Esophagus muscularis mucosa (tissue), 4 donors: Measurements from ENCODE around the gene PSD4. TPM values are rescaled to one million over a fixed set of nuclear protein-coding genes. Genes with fewer than 3 reads are reported as not detected.

Experiments used
- DNase-seq: peaks from one replicate; pipeline ENCODE4 v3.0.0-alpha.2; 2017; ENCODE audit errors: extremely low spot score
- H3K27ac ChIP-seq, 4 donors: fragments of 200-600 bp; sonication (generic); replicated peaks in 1 of 4; 1 replicate in 3 of 4; 2 replicates in 1 of 4; pipeline ENCODE4 v1.5.1; 2016 to 2019; ENCODE audit warnings: mild to moderate bottlenecking in 1 of 4
- H3K27me3 ChIP-seq, 4 donors: fragments of 200-600 bp; sonication (generic); one replicate each; pipeline versions ENCODE4 v1.5.1 to v1.6.0; 2016 to 2019
- H3K36me3 ChIP-seq, 4 donors: fragments of 200-600 bp; sonication (generic); one replicate each; pipeline ENCODE4 v1.5.1; 2016 to 2019
- H3K4me1 ChIP-seq, 4 donors: fragments of 200-600 bp; sonication (generic); one replicate each; pipeline ENCODE4 v1.5.1; 2016 to 2019
- H3K4me3 ChIP-seq, 4 donors: fragments of 200-600 bp; sonication (generic); 1 replicate in 2 of 4; 2 replicates in 2 of 4; pipeline ENCODE4 v1.5.1; 2016 to 2019; ENCODE audit warnings: mild to moderate bottlenecking in 4 of 4, moderate library complexity in 1 of 4
- H3K9me3 ChIP-seq, 4 donors: fragments of 200-600 bp; sonication (generic); 1 replicate in 3 of 4; 2 replicates in 1 of 4; pipeline ENCODE4 v1.5.1; 2016 to 2019
- EP300 ChIP-seq: sonication (generic); formaldehyde crosslinking; IDR thresholded peaks from one replicate; pipeline ENCODE4 v1.6.1; 2017; ENCODE audit warnings: antibody characterized with exemption
- POLR2A ChIP-seq: fragments of 450-650 bp; IDR thresholded peaks from one replicate; pipeline ENCODE4 v1.6.1; 2017; ENCODE audit warnings: antibody characterized with exemption, moderate library complexity, mild to moderate bottlenecking, low read depth
- POLR2AphosphoS5 ChIP-seq, 2 donors: sonication (generic); formaldehyde crosslinking; IDR thresholded peaks; one replicate each; pipeline ENCODE4 v1.6.1; 2017; ENCODE audit warnings: antibody characterized with exemption in 2 of 2
- WGBS: methylation state at CpG from one replicate; pipeline ENCODE4 v1.1.5; 2018; 5-methylcytosine and 5-hydroxymethylcytosine counted together
- intact Hi-C: fragments of 100-400 bp; cut with DNase I; formaldehyde crosslinking; loops from one replicate; pipeline ENCODE4 v1.15.1; 2023
- total RNA-seq, 4 donors: library from RNA; depleted of rRNA; stranded (reverse); fragments of >200 nt; gene quantifications; one replicate each; pipeline versions ENCODE4 v1.1.0 to v1.2.1, GENCODE V29; 2016
- TF ChIP-seq, protein P1 (sequence below), 3 experiments: fragments of 200-600 bp in 2 of 3; fragments of 450-650 bp in 1 of 3; sonication (generic) in 2 of 3; IDR thresholded peaks; one replicate each; pipeline ENCODE4 v1.5.1; 2017 to 2019; ENCODE audit warnings: antibody characterized with exemption in 3 of 3, mild to moderate bottlenecking in 2 of 3, moderate library complexity in 1 of 3

The PSD4 gene
- total RNA-seq, 4 donors from 2014 or later: 3.1 to 4.6 (median 3.6) TPM

- intact Hi-C loops: no loop called here
- peak overlapping the region; percentile 22 to 48 (median 31) for H3K4me3 ChIP-seq
- no peaks in the 10 kb centered on the region for H3K9me3 ChIP-seq
- H3K4me1 ChIP-seq: no peaks in the 10 kb centered on the region
- no peaks in the 10 kb centered on the region for H3K27me3 ChIP-seq
- 74% methylated on average over 3 of the region's 3 CpGs for WGBS
- no peak for DNase-seq
- TF ChIP-seq, protein P1, sequence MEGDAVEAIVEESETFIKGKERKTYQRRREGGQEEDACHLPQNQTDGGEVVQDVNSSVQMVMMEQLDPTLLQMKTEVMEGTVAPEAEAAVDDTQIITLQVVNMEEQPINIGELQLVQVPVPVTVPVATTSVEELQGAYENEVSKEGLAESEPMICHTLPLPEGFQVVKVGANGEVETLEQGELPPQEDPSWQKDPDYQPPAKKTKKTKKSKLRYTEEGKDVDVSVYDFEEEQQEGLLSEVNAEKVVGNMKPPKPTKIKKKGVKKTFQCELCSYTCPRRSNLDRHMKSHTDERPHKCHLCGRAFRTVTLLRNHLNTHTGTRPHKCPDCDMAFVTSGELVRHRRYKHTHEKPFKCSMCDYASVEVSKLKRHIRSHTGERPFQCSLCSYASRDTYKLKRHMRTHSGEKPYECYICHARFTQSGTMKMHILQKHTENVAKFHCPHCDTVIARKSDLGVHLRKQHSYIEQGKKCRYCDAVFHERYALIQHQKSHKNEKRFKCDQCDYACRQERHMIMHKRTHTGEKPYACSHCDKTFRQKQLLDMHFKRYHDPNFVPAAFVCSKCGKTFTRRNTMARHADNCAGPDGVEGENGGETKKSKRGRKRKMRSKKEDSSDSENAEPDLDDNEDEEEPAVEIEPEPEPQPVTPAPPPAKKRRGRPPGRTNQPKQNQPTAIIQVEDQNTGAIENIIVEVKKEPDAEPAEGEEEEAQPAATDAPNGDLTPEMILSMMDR (IDR thresholded peaks at IDR 0.05): no peak
- TF ChIP-seq POLR2A (no peak), EP300 (no peak), POLR2AphosphoS5 (IDR thresholded peaks at IDR 0.05) (no peak)
- H3K36me3 ChIP-seq: no peaks in the 10 kb centered on the region
- H3K27ac ChIP-seq: peak overlapping the region in 1 of 4 donors; percentile 23
Measured at GRCh38 chr2:113174376-113174750, 592 bp downstream of the PSD4 start.

- H3K27ac ChIP-seq: no peak overlapping the region
- no peaks in the 10 kb centered on the region for H3K36me3 ChIP-seq
- H3K27me3 ChIP-seq: no peaks in the 10 kb centered on the region
- no peak for DNase-seq
- no peaks in the 10 kb centered on the region for H3K9me3 ChIP-seq
- 54% methylated on average over 7 of the region's 8 CpGs for WGBS
- TF ChIP-seq, protein P1 (IDR thresholded peaks at IDR 0.05): no peak
- TF ChIP-seq POLR2A (no peak), POLR2AphosphoS5 (IDR thresholded peaks at IDR 0.05) (no peak), EP300 (no peak)
- H3K4me3 ChIP-seq: peak overlapping the region in 2 of 4 donors; percentile 29 to 48
- no peaks in the 10 kb centered on the region for H3K4me1 ChIP-seq
- intact Hi-C loops: no loop called here
Measured at GRCh38 chr2:113175042-113175628, 1.4 kb downstream of the PSD4 start.

DNA sequence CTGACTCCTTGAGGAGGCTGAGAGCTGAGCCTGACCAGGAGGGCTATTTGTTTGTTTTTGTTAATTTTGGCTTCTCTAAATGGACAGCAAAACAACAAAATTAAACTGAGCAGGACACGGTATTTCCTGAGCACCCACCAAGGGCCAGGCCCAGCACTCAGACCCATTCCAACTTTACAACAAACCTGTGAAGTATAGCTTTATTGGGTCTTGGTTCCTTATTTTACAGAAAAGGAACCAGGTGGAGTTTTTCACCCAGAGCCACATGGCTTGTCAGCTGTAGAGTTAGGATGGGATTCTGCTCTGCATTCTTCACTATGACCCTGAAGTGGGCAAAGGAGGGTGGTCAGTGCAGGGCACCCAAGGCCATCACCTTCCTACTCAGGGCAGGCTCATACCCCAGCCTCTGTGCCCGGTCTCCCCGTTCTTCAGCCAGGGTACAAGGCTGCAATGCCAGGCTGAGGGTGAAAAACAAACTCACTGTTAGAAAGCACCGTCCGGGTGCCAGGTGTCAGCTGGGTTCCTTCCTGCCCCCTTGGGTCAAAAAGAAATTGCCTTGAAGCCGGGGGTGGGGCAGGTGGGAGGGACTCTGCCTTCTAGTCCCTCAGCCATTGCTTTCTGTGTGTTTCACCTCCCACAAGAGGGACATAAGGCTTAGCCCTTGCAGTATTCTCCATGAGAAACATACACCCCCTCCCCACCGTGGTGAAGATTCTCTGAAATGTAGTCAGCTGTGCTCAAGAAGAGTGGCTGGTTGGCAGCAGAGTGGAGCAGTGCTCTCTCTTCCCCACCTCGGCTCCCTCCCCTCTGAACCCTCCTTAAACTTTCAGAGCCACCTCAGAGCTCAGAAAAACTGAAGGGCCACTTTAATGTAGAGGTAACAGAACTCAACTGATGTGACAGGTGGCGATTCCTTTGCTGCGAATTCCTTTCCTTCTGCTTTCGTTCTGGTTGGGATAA lies 2.2 kb downstream of the PSD4 start:
- Histone ChIP-seq H3K4me1 (no peaks in the 10 kb centered on the region), H3K27ac (no peak overlapping the region), H3K9me3 (no peaks in the 10 kb centered on the region), H3K36me3 (no peaks in the 10 kb centered on the region), H3K4me3 (no peak overlapping the region), H3K27me3 (no peaks in the 10 kb centered on the region)
- intact Hi-C loops: no loop called here
- 77% methylated on average over 9 of the region's 11 CpGs for WGBS
- DNase-seq: no peak
- TF ChIP-seq POLR2AphosphoS5 (IDR thresholded peaks at IDR 0.05) (no peak), POLR2A (no peak), EP300 (no peak)
- TF ChIP-seq, protein P1 (IDR thresholded peaks at IDR 0.05): no peak

DNA sequence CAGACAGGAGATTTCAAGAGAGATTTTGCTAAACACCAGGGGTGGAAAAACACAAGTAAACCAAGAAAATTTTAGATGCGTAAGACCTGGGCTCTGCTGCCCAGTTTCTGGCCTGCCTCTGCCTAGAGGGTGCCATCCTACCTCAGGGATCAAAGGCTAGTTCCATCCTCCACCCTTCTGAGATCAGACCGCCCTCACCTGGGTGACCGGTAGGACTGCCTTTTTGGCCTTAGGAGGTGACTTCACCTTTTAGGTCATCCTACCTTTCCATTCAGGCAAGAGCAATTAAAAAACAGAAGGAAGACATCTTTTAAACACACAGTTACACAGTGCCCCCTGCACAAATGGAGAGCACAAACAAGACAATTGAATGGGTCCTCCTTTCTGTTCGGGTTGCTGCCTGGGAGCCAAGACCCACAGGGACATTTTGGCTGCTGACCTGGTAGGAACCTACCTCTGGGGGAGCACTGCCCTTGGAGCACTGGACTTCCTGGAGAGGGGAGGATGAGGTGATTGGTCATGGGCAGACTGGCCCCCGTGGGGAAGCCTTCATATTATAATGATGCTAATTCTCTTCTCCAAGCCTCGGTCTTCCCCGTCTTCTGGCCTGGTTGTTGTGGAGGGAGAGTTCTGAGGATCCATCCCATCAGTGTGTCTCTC lies 3.1 kb downstream of the PSD4 start:
- Histone ChIP-seq H3K4me1 (no peaks in the 10 kb centered on the region), H3K36me3 (no peaks in the 10 kb centered on the region), H3K27me3 (no peaks in the 10 kb centered on the region), H3K9me3 (no peaks in the 10 kb centered on the region), H3K4me3 (no peak overlapping the region), H3K27ac (no peak overlapping the region)
- 95% methylated on average over 7 of the region's 7 CpGs for WGBS
- no peak for TF ChIP-seq POLR2AphosphoS5 (IDR thresholded peaks at IDR 0.05)
- TF ChIP-seq POLR2A: no peak
- TF ChIP-seq, protein P1 (IDR thresholded peaks at IDR 0.05): no peak
- TF ChIP-seq EP300: no peak
- DNase-seq: no peak
- intact Hi-C loops: no loop called here
